Gastrocnemius medialis (tissue), 4 donors: ENCODE data around the gene ADRM1.

Experiments
- POLR2A ChIP-seq, 2 donors: fragments of 450-650 bp; IDR thresholded peaks; one replicate each; pipeline ENCODE4 v1.6.1; 2017; ENCODE audit warnings: antibody characterized with exemption in 2 of 2, mild to moderate bottlenecking in 2 of 2, moderate library complexity in 2 of 2
- TF ChIP-seq, protein P1 (sequence below), 5 experiments: fragments of 450-650 bp in 3 of 5; fragments of 200-600 bp in 2 of 5; sonication (generic) in 2 of 5; IDR thresholded peaks in 4 of 5; conservative IDR thresholded peaks in 1 of 5; 1 replicate in 4 of 5; 2 replicates in 1 of 5; pipeline ENCODE4 v1.5.1; 2016 to 2019; ENCODE audit warnings: antibody characterized with exemption in 5 of 5, mild to moderate bottlenecking in 3 of 5, moderate library complexity in 3 of 5

DNA sequence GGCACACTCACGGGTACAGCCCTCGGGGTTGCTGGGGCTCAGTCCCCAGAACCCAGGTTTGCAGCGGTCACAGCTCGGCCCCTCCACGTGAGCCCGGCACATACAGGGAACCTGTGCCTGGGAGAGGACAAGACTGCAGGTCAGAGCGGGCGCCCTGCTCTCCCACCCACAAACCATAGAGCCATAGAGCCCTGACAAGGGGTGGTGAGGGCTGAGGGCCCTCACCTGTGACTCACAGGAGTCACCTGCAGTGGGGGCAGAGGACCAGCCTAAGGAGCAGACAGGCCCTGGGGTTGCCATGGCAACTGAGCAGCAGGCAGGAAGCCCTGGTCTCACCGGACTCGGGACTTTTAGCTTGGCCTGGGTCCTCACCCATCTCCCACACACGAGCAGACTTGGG is 33.5 kb downstream of the ADRM1 start:
- no peak for TF ChIP-seq POLR2A (IDR thresholded peaks at IDR 0.05)
- TF ChIP-seq, protein P1, sequence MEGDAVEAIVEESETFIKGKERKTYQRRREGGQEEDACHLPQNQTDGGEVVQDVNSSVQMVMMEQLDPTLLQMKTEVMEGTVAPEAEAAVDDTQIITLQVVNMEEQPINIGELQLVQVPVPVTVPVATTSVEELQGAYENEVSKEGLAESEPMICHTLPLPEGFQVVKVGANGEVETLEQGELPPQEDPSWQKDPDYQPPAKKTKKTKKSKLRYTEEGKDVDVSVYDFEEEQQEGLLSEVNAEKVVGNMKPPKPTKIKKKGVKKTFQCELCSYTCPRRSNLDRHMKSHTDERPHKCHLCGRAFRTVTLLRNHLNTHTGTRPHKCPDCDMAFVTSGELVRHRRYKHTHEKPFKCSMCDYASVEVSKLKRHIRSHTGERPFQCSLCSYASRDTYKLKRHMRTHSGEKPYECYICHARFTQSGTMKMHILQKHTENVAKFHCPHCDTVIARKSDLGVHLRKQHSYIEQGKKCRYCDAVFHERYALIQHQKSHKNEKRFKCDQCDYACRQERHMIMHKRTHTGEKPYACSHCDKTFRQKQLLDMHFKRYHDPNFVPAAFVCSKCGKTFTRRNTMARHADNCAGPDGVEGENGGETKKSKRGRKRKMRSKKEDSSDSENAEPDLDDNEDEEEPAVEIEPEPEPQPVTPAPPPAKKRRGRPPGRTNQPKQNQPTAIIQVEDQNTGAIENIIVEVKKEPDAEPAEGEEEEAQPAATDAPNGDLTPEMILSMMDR (IDR thresholded peaks at IDR 0.05 in 4 of 5, conservative IDR thresholded peaks at IDR 0.05 in 1 of 5), result no peak
